HL-60 (cell line): ENCODE results near the gene FBXO11.

Experiments
- CTCF ChIP-seq: IDR thresholded peaks from one replicate; pipeline ENCODE4 v1.5.1; 2011; ENCODE audit warnings: low read length, control low read depth, inconsistent platforms; ENCODE audit not compliant: insufficient read depth
- POLR2AphosphoS5 ChIP-seq: IDR thresholded peaks from 2 replicates; pipeline ENCODE4 v1.6.1; 2012; ENCODE audit warnings: low read depth

GRCh38 chr2:47774567-47774966 lies 131.7 kb downstream of the FBXO11 start:
- TF ChIP-seq POLR2AphosphoS5 (no peak), CTCF (no peak)
